ENCODE measurements around the gene MPPED1.

GRCh38 chr22:43544289-43544673 lies 132.5 kb downstream of the MPPED1 start:
- TF ChIP-seq POLR2A (IDR thresholded peaks at IDR 0.05) (no peak), CTCF (IDR thresholded peaks at IDR 0.05) (no peak)
